ENCODE data around the gene ARHGEF33. TPM values are rescaled to one million over a fixed set of nuclear protein-coding genes. Genes with fewer than 3 reads are reported as not detected.

Gene ARHGEF33
- total and polyA plus RNA-seq, 8 donors, result under 0.01 to 2.0 (median 0.61) TPM; not detected in 1

DNA sequence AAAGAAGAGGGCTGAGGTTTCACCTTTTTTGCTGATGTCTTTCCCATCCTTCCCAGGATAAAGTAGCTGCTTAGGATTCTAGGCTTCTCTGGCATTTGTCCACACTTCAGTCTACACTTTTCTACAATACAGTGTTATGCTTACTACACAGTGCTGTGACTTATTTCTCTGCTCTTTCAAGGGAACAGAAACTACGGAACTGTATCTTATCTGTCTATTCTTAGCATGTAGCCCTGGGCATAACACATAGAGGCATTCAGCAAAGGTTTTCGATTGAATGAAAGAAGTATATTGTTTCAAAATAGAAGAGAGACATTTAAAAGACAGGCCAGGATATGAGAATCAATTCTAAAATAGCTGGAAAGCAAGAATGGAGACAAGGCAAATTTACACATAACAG is 110.9 kb downstream of the ARHGEF33 start:
- no peaks in the 10 kb centered on the region for H3K4me1 ChIP-seq
- no peak overlapping the region for H3K27ac ChIP-seq
- H3K36me3 ChIP-seq, result peaks cover 13 to 96% (median 91%) of the 10 kb centered on the region in 4 donors
- WGBS, 5 donors, result 80 to 89% (median 86%) methylated on average over 2 of the region's 2 CpGs
- no peak for DNase-seq
- H3K4me3 ChIP-seq, result no peak overlapping the region
- H3K27me3 ChIP-seq, result no peaks in the 10 kb centered on the region
- TF ChIP-seq, protein P1, sequence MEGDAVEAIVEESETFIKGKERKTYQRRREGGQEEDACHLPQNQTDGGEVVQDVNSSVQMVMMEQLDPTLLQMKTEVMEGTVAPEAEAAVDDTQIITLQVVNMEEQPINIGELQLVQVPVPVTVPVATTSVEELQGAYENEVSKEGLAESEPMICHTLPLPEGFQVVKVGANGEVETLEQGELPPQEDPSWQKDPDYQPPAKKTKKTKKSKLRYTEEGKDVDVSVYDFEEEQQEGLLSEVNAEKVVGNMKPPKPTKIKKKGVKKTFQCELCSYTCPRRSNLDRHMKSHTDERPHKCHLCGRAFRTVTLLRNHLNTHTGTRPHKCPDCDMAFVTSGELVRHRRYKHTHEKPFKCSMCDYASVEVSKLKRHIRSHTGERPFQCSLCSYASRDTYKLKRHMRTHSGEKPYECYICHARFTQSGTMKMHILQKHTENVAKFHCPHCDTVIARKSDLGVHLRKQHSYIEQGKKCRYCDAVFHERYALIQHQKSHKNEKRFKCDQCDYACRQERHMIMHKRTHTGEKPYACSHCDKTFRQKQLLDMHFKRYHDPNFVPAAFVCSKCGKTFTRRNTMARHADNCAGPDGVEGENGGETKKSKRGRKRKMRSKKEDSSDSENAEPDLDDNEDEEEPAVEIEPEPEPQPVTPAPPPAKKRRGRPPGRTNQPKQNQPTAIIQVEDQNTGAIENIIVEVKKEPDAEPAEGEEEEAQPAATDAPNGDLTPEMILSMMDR (IDR thresholded peaks at IDR 0.05), result no peak
- TF ChIP-seq EP300 (IDR thresholded peaks at IDR 0.05), result no peak
- TF ChIP-seq POLR2A (IDR thresholded peaks at IDR 0.05), result no peak
- TF ChIP-seq POLR2AphosphoS5 (IDR thresholded peaks at IDR 0.05), result no peak
- intact Hi-C loops (cut with DNase I; ENCODE audit: low total_unique reads), result no loop called here
- H3K9me3 ChIP-seq, result no peaks in the 10 kb centered on the region

DNA sequence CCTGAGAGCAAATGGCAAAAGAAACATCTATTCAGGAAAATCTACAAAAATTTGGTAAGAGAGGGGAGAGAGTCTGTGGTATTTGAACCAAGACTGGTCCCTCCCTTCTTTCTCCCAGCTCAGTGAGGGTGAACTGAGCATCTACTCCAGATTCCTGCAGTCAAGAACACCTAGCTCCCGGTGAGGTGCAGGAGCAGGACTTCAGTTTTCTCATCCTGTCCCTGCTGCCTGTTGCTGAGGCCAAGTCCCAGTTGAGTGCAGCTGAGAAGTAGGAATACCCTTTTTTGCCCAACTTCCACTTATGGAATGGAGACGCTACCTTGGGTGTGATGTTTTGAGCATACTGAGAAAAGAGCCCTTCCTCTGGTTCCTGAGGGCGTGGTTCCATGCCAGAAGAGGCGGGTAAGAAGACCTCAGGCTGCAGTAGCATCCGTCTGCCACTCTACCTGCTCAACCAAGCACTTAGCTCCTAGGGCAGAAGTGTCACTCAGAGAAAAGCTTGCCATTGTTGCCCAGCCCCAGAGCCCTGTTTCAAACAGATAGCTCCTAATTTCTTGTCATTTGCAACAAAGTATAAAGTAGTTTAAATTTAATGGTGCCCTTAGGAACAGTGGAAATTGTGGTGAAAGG is 118.3 kb downstream of the ARHGEF33 start:
- TF ChIP-seq, protein P1 (IDR thresholded peaks at IDR 0.05), result no peak
- no peak for TF ChIP-seq POLR2AphosphoS5 (IDR thresholded peaks at IDR 0.05)
- no peak for TF ChIP-seq EP300 (IDR thresholded peaks at IDR 0.05)
- no peak for TF ChIP-seq POLR2A (IDR thresholded peaks at IDR 0.05)
- intact Hi-C loops (cut with DNase I; ENCODE audit: low total_unique reads), result no loop called here
- no peak for DNase-seq
- Histone ChIP-seq H3K4me3 (no peak overlapping the region), H3K9me3 (no peaks in the 10 kb centered on the region), H3K4me1 (no peaks in the 10 kb centered on the region), H3K36me3 (peaks cover 5 to 97% (median 95%) of the 10 kb centered on the region in 4 donors), H3K27me3 (no peaks in the 10 kb centered on the region), H3K27ac (no peak overlapping the region)
- WGBS, 5 donors, result 75 to 92% (median 78%) methylated on average over 5 of the region's 5 CpGs

DNA sequence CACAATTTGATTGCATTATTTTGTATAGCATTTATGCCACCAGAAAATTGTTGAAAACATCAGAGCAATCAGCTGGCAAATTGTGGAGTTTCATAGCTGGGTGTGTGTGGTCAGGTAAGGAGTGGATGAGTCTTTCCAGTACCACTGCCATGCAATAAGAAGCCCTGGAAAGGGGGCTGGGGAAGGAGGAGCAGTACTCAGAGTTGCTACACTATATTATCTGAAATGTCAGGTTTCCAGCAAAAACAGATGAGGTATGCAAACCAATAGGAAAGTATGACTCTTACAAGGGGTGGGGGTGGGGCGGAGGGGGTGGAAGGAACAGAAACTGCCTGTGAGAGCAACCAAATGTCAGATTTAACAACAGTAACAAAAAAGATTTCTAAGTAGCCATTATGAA is 119.0 kb downstream of the ARHGEF33 start:
- Histone ChIP-seq H3K4me1 (no peaks in the 10 kb centered on the region), H3K27ac (no peak overlapping the region), H3K9me3 (no peaks in the 10 kb centered on the region), H3K4me3 (no peak overlapping the region), H3K36me3 (peaks cover 5 to 98% (median 95%) of the 10 kb centered on the region in 4 donors), H3K27me3 (no peaks in the 10 kb centered on the region)
- intact Hi-C loops (cut with DNase I; ENCODE audit: low total_unique reads), result no loop called here
- no peak for TF ChIP-seq POLR2A (IDR thresholded peaks at IDR 0.05)
- no peak for TF ChIP-seq EP300 (IDR thresholded peaks at IDR 0.05)
- TF ChIP-seq POLR2AphosphoS5 (IDR thresholded peaks at IDR 0.05), result no peak
- TF ChIP-seq, protein P1 (IDR thresholded peaks at IDR 0.05), result no peak
- DNase-seq, result no peak
- 92 to 100% (median 98%) methylated on average over 1 of the region's 1 CpG for WGBS, 5 donors

DNA sequence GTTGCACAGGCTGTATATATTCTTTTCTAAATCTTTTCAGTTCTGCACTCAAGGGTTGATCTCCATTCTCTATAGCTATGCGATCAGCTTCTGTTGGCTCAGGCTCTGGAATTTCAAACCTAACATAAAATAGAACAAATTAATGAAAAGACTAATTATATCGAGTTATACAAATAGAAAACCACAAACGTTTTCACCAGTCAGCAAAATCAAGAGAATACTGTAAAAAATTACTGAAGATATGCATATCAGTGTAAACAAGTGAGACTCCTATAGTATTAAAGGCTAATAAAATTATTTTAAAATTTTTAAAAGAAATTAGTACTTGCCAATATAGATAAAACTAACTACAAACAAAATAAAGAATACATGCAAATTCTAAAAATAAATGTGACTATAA is 124.2 kb downstream of the ARHGEF33 start:
- intact Hi-C loops (cut with DNase I; ENCODE audit: low total_unique reads), result no loop called here
- peaks cover 0 to 21% (median 3%) of the 10 kb centered on the region in 4 donors for H3K4me1 ChIP-seq
- no peak overlapping the region for H3K27ac ChIP-seq
- H3K27me3 ChIP-seq, result no peaks in the 10 kb centered on the region
- peaks cover 5 to 53% (median 51%) of the 10 kb centered on the region in 4 donors for H3K36me3 ChIP-seq
- TF ChIP-seq POLR2A (IDR thresholded peaks at IDR 0.05), result no peak
- no peak overlapping the region for H3K4me3 ChIP-seq
- WGBS, 5 donors, result 85 to 88% (median 86%) methylated on average over 3 of the region's 3 CpGs
- no peaks in the 10 kb centered on the region for H3K9me3 ChIP-seq
- no peak for DNase-seq

DNA sequence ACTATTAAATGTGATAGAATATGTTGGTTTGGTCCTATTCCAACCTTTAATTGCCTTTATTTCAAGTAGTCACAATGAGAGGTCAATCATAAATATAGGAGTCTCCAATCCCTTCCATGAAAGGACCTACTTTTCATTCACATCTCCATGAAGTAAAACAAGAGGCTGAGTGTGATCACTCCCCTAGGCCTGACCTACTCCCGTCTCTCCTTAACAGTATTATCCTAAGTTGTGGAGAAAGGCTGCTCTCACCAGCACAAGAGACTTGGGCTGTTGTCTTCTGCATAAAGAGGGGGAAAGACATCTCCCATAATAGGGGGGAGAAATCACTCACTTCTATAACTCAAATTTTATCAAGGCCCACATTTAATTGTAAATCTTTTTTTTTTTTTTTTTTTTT is 125.7 kb downstream of the ARHGEF33 start:
- no peak overlapping the region for H3K27ac ChIP-seq
- intact Hi-C loops (cut with DNase I; ENCODE audit: low total_unique reads), result no loop called here
- no peaks in the 10 kb centered on the region for H3K27me3 ChIP-seq
- no peak overlapping the region for H3K4me3 ChIP-seq
- no peak for DNase-seq
- WGBS, 5 donors, result 92 to 98% (median 94%) methylated on average over 1 of the region's 1 CpG
- H3K36me3 ChIP-seq, result peaks cover 5 to 42% (median 37%) of the 10 kb centered on the region in 4 donors
- TF ChIP-seq, protein P1 (IDR thresholded peaks at IDR 0.05), result no peak
- peaks cover 0 to 21% (median 3%) of the 10 kb centered on the region in 4 donors for H3K4me1 ChIP-seq
- no peaks in the 10 kb centered on the region for H3K9me3 ChIP-seq
